Small intestine (tissue), 7 donors: ENCODE results near the gene MAPRE2. TPM values are rescaled to one million over a fixed set of nuclear protein-coding genes. Genes with fewer than 3 reads are reported as not detected.
"Not testable (repeated sequence)": the region's sequence is repeated elsewhere in the genome, so short reads cannot be mapped to it uniquely, and the experiment has no call there.

ENCODE experiments used
- DNase-seq, 2 donors: peaks; one replicate each; pipeline versions ENCODE4 v3.0.0 to v3.0.0-alpha.2; 2013
- FAIRE-seq: peaks from 2 replicates; lab custom pipeline; 2012; peaks lifted over from hg19 to GRCh38; lab: Jason Lieb, UNC
- H3K27ac ChIP-seq, 3 donors: one replicate each; pipeline ENCODE4 v1.5.1; 2013; ENCODE audit warnings: low read length in 2 of 3, mild to moderate bottlenecking in 2 of 3, control low read depth in 1 of 3, inconsistent platforms in 1 of 3, low read depth in 1 of 3, moderate library complexity in 1 of 3
- H3K27me3 ChIP-seq, 3 donors: one replicate each; pipeline ENCODE4 v1.6.1; 2013; ENCODE audit warnings: low read length in 3 of 3, inconsistent platforms in 1 of 3; ENCODE audit not compliant: control insufficient read depth in 3 of 3, insufficient read depth in 3 of 3
- H3K36me3 ChIP-seq, 3 donors: one replicate each; pipeline ENCODE4 v1.6.1; 2013; ENCODE audit warnings: low read length in 3 of 3, inconsistent platforms in 1 of 3, low read depth in 1 of 3, mild to moderate bottlenecking in 1 of 3, moderate library complexity in 1 of 3; ENCODE audit not compliant: control insufficient read depth in 3 of 3, insufficient read depth in 2 of 3
- H3K4me1 ChIP-seq, 3 donors: one replicate each; pipeline ENCODE4 v1.6.1; 2013; ENCODE audit warnings: low read length in 2 of 3, inconsistent platforms in 1 of 3, low read depth in 1 of 3, mild to moderate bottlenecking in 1 of 3, moderate library complexity in 1 of 3; ENCODE audit not compliant: control insufficient read depth in 3 of 3, insufficient read depth in 2 of 3
- H3K4me3 ChIP-seq, 3 donors: one replicate each; pipeline ENCODE4 v1.5.1; 2013; ENCODE audit warnings: low read length in 3 of 3, control low read depth in 1 of 3, inconsistent platforms in 1 of 3, low read depth in 1 of 3, mild to moderate bottlenecking in 1 of 3, moderate library complexity in 1 of 3
- H3K9me3 ChIP-seq, 2 donors: one replicate each; pipeline ENCODE4 v1.6.1; 2013; ENCODE audit warnings: low read depth in 1 of 2, low read length in 1 of 2; ENCODE audit not compliant: control insufficient read depth in 2 of 2, insufficient read depth in 1 of 2
- WGBS, 3 donors: extraction: QIAGEN DNeasy Blood & Tissue Kit; methylation state at CpG; one replicate each; pipeline ENCODE4 v1.1.7; 2013; 5-methylcytosine and 5-hydroxymethylcytosine counted together
- polyA plus RNA-seq, 4 donors: library from polyadenylated mRNA; stranded (reverse) in 3 of 4; unstranded in 1 of 4; fragments of 200-250 nt in 3 of 4; fragments of 120-200 nt in 1 of 4; gene quantifications; one replicate each; pipeline versions ENCODE4 v1.2.1 to v1.2.3, GENCODE V29; 2013
- donor health status: healthy with polysubstance abuse.
- donor health status: control.
- donor health status: control.
- donor health status: Bipolar disorder and iron deficiency.
- donor health status: healthy.

Gene MAPRE2
- polyA plus RNA-seq, 4 donors = 6.2 to 19.8 (median 11.2) TPM

DNA sequence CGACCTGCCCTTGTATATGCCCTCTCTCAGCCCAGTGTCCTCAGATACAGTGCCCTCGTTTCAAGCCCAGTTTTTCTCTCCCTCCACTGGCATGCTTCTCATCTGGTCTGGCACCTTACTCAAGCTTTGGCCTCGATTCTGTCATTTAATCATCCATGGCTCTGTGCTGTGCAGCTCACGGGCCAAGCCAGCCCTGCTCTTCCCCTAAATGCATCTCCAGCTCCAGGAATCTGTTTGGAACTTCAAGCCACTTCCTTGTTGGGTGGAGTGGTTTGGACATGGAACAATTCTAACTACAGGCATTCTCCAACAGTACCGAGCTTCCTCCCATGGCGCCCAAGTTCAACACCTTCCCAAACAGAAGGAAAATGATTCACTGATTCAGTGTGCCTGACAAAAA lies 122.9 kb downstream of the MAPRE2 start:
- H3K27me3 ChIP-seq = no peaks in the 10 kb centered on the region
- 73 to 83% (median 83%) methylated on average over 6 of the region's 6 CpGs for WGBS, 3 donors
- no peak for DNase-seq
- H3K9me3 ChIP-seq = no peaks in the 10 kb centered on the region
- no peaks in the 10 kb centered on the region for H3K36me3 ChIP-seq
- H3K4me3 ChIP-seq = no peak overlapping the region
- no peaks in the 10 kb centered on the region for H3K4me1 ChIP-seq
- no peak for FAIRE-seq
- no peak overlapping the region for H3K27ac ChIP-seq

DNA sequence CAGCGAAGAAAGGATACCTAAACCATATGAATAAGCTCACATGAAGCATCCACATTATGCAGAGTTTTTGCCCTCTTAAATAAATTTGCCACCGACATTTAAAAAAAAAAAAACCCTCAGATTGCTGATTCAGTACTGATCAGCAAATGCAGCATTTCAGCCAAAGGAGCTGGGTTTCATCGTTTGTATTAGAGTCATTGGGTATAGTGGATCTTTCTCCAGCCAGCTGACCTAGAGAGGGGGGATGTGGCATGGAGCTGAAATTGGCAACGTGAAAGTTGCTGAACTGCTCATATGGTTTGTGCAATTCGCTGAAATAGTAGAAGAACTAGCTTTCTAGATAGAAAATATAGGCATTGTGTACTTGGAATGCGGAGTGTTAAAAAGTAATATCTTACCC lies 126.1 kb downstream of the MAPRE2 start:
- Histone ChIP-seq H3K27ac (no peak overlapping the region), H3K4me3 (no peak overlapping the region), H3K27me3 (no peaks in the 10 kb centered on the region), H3K9me3 (peaks cover 0 to 2% of the 10 kb centered on the region in 2 donors), H3K4me1 (no peaks in the 10 kb centered on the region), H3K36me3 (no peaks in the 10 kb centered on the region)
- DNase-seq = no peak
- WGBS, 3 donors = 79 to 89% (median 88%) methylated on average over 6 of the region's 6 CpGs
- FAIRE-seq = no peak

DNA sequence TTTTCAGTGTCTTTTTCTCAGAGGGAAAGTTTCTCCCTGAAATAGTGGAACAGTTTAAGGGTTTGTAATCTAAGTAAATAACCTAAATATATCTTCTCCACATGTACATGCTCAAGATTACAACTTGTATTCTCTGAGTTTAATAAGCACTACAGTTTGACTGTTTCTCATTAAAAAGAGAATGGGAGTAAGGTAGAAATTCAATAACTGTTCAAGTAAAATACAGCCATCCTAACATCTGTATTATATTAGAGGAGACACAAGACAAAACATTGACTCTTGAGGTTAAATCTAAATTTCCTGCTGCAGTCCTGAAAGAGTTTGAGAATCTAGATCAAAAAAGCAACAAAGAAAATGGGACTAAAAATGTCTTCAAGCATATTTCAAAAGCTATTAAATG lies 126.6 kb downstream of the MAPRE2 start:
- DNase-seq (no peak), FAIRE-seq (no peak)
- no peak overlapping the region for H3K27ac ChIP-seq
- no peaks in the 10 kb centered on the region for H3K36me3 ChIP-seq
- H3K4me1 ChIP-seq = no peaks in the 10 kb centered on the region
- H3K4me3 ChIP-seq = no peak overlapping the region
- H3K27me3 ChIP-seq = no peaks in the 10 kb centered on the region
- peaks cover 0 to 2% of the 10 kb centered on the region in 2 donors for H3K9me3 ChIP-seq

DNA sequence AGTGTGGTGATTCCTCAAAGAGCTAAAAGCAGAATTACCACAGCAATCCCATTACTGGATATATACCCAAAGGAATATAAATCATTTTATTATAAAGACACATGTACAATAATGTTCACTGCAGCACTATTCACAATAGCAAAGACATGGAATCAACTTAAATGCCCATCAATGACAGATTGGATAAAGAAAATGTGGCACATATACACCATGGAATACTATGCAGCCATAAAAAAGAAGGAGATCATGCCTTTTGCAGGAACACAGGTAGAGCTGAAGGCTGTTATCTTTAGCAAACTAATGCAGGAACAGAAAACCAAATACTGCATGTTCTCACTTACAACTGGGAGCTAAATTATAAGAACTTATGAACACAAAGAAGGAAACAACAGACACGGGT lies 129.1 kb downstream of the MAPRE2 start:
- not testable (repeated sequence) for H3K36me3 ChIP-seq, H3K4me3 ChIP-seq, H3K4me1 ChIP-seq, H3K27me3 ChIP-seq, H3K9me3 ChIP-seq, FAIRE-seq, DNase-seq, H3K27ac ChIP-seq
- 73 to 92% (median 90%) methylated on average over 1 of the region's 1 CpG for WGBS, 3 donors

DNA sequence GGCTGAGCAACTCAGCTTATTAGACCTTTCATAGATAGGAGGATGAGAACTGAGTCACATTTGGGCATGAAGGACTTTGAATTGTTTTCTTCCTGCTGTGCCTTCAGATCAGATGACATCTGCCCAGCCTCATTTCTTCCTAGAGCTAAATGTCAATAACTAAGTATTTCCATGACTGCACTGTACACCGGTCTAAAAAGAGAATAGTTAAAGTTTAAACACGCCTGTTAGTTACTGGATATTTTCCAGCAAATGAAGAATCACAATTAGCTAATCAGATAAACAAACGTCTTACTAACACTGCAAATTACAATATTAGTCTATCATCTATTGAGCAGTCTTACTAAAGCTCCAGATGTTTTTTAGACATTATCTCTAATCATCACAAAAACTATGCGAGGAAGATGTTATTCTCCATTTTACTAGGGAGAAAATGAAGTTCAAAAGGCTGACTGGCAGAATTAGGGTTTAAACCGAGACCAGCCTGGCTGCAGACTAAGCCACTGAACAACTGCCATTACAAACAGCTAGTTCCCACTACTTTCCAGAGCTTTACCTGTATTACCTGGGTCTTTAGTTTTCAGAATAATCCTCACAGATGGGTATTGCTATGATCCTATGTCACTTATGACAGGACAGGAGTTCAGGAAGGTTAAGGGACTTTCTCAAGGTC lies 130.2 kb downstream of the MAPRE2 start:
- H3K27me3 ChIP-seq = peaks cover 0 to under 1% (median 0%) of the 10 kb centered on the region in 3 donors
- FAIRE-seq (no peak), DNase-seq (peak; percentile 48 to 57)
- H3K36me3 ChIP-seq = no peaks in the 10 kb centered on the region
- no peak overlapping the region for H3K27ac ChIP-seq
- H3K9me3 ChIP-seq = peaks cover under 1 to 2% of the 10 kb centered on the region in 2 donors
- no peak overlapping the region for H3K4me3 ChIP-seq
- peaks cover 0 to 2% (median 0%) of the 10 kb centered on the region in 3 donors for H3K4me1 ChIP-seq
- 5 to 28% (median 18%) methylated on average over 5 of the region's 5 CpGs for WGBS, 3 donors

DNA sequence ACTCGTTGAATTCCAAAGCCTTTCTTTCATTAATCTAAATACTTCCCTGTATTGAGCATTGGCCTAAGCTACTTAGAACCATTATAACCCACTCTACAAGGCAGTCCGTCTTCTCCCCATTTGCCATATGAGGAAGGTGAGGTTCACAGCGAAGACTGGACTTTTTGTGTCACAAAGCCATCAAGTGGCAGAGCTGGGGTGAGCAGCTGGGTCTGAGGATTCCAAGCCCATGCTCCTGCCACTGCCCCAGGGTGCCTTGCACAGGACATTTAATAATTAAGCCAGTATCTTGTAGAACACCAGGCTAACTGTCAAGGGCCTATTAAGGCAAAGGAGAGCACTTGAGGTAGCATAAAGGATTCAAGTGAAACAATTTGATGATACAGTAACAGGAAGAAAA lies 130.8 kb downstream of the MAPRE2 start:
- no peak overlapping the region for H3K27ac ChIP-seq
- DNase-seq (no peak), FAIRE-seq (no peak)
- peaks cover 2% of the 10 kb centered on the region in 2 donors for H3K9me3 ChIP-seq
- H3K36me3 ChIP-seq = no peaks in the 10 kb centered on the region
- H3K4me1 ChIP-seq = peaks cover 0 to 2% (median 0%) of the 10 kb centered on the region in 3 donors
- H3K27me3 ChIP-seq = peaks cover 0 to 2% (median 0%) of the 10 kb centered on the region in 3 donors
- no peak overlapping the region for H3K4me3 ChIP-seq
- whole genome bisulfite sequencing, 3 donors = 64 to 87% (median 78%) methylated on average over 3 of the region's 3 CpGs

DNA sequence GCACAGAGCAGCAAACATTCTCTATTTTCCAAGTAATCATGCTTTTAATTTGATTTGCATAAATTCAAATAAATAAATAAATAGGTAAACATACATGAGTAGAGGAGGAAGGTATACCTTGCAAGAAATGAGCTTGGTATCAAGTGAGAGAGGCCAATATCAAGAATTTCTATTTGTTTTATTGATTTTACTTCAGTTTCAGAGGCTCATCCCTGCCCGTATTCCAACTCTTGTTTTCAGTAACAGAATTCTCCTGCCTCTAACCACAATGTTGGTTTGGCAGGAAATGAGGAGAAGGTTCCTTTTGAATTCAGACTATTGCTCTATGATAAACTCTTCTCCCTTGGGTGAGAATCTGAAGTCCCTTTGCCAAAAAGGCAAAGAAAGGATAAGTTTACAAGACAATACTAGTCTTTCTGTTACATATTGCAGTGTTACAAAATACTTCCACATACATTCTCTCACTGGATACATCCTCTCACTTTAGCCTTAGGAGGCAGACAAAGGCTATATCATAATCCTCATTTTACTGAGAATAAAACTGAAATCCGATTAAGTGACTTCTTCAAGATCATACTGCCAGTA lies 131.3 kb downstream of the MAPRE2 start:
- Histone ChIP-seq H3K27ac (no peak overlapping the region), H3K4me3 (no peak overlapping the region), H3K4me1 (peaks cover 0 to 2% (median 0%) of the 10 kb centered on the region in 3 donors), H3K9me3 (peaks cover 2% of the 10 kb centered on the region in 2 donors), H3K36me3 (no peaks in the 10 kb centered on the region), H3K27me3 (peaks cover 0 to 2% (median 0%) of the 10 kb centered on the region in 3 donors)
- DNase-seq (no peak), FAIRE-seq (no peak)
- WGBS, 3 donors = 63 to 70% (median 65%) methylated on average over 2 of the region's 2 CpGs

DNA sequence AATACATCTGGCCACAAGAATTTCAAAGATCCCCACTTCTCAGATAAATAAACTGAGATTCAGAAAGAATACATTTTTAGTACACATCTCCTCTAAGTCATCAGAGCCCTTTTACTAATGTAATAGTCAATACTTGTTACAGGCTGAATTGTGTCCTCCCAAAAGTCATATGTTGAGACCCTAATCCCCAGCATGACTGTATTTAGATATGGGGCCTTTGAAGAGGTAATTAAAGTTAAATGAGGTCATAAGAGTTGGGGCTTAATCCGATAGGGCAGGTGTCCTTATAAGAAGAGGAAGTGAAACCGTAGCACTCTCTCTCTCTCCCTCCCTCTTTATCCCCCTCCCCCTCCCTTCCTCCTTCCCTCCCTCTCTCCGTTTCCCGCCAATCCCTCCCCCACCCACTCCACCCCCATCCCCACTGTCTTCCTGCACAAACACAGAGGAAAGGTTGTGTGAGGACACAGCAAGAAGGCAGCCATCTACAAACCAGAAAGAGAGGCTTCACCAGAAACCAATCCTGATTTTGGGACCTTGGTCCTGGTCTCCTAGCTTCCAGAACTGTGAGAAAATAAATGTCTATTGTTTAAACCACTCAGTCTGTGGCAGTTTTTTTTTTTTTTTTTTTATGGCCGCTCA lies 133.0 kb downstream of the MAPRE2 start:
- no peaks in the 10 kb centered on the region for H3K36me3 ChIP-seq
- H3K4me1 ChIP-seq = peaks cover 0 to 2% (median 0%) of the 10 kb centered on the region in 3 donors
- no peak overlapping the region for H3K27ac ChIP-seq
- 13 to 20% (median 15%) methylated on average over 5 of the region's 5 CpGs for WGBS, 3 donors
- peak; percentile 9 to 32 for DNase-seq
- peaks cover 2% of the 10 kb centered on the region in 2 donors for H3K9me3 ChIP-seq
- no peak overlapping the region for H3K4me3 ChIP-seq
- no peak for FAIRE-seq
- H3K27me3 ChIP-seq = peaks cover 0 to 2% (median 0%) of the 10 kb centered on the region in 3 donors
